Progenitor cell of endocrine pancreas (in vitro differentiated cells): Measurements from ENCODE around the gene DMWD. TPM values are rescaled to one million over a fixed set of nuclear protein-coding genes. Genes with fewer than 3 reads are reported as not detected.

Experiments
- DNase-seq: peaks from one replicate; pipeline ENCODE4 v3.0.0; 2021; ENCODE audit warnings: low spot score; ENCODE audit not compliant: unreplicated experiment
- H3K27ac Mint-ChIP-seq: 2 replicates; pipeline ENCODE4 v1.8.0; 2021; ENCODE audit warnings: mild to moderate bottlenecking, moderate library complexity, mixed read lengths
- H3K27me3 Mint-ChIP-seq: 2 replicates; pipeline ENCODE4 v1.8.0; 2021; ENCODE audit warnings: mixed read lengths
- H3K36me3 Mint-ChIP-seq: 2 replicates; pipeline ENCODE4 v1.8.0; 2022; ENCODE audit warnings: mixed read lengths; ENCODE audit not compliant: insufficient read depth
- H3K4me1 Mint-ChIP-seq: 2 replicates; pipeline ENCODE4 v1.8.0; 2021; ENCODE audit warnings: low read depth, mixed read lengths
- H3K4me3 Mint-ChIP-seq: 2 replicates; pipeline ENCODE4 v1.8.0; 2021; ENCODE audit warnings: low read depth, mild to moderate bottlenecking, moderate library complexity, mixed read lengths
- H3K9me3 Mint-ChIP-seq: 2 replicates; pipeline ENCODE4 v1.8.0; 2021; ENCODE audit warnings: low read depth, mixed read lengths
- total RNA-seq: library from RNA; stranded (reverse); gene quantifications from 2 replicates; pipeline ENCODE4 v1.2.1, GENCODE V29; 2021
- TF ChIP-seq, protein P1 (sequence below): fragments of 200-600 bp; sonication (generic); IDR thresholded peaks from one replicate; pipeline ENCODE4 v1.5.0; 2021; ENCODE audit warnings: antibody characterized with exemption, mild to moderate bottlenecking; ENCODE audit not compliant: unreplicated experiment

The DMWD gene
- total RNA-seq, 1 donor from 2014 or later, result 108 TPM

DNA sequence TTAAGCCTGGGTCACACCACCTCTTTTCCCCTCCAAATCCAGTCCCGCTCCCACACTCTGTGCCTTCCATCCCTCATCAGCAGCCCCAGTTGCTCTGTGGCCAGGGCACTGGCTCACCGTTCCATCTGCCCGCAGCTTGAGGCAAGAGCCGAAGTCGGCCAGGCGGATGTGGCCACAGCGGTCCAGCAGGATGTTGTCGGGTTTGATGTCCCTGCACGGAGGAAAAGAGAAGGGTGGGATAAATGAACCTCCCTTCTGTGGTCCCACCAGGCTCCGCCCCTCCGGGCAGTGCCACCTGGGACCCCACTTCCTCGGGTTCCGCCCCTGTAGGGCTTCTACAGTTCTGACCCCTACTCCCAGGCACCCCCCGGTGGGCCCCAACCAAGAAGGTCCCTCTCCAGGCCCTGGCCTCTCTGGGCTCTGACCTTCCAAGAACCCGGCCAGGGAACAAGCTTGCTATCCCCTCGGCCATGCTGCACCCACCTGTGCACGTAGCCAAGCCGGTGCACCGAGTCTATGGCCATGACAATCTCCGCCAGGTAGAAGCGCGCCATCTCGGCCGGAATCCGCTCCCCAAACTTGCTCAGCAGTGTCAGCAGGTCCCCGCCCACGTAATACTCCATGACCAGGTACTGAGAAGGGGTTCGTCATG is 14.5 kb downstream of the DMWD start:
- no peak overlapping the region for H3K4me3 Mint-ChIP-seq
- H3K27me3 Mint-ChIP-seq, result no peaks in the 10 kb centered on the region
- no peak for DNase-seq
- H3K4me1 Mint-ChIP-seq, result peaks cover 16% of the 10 kb centered on the region
- no peak overlapping the region for H3K27ac Mint-ChIP-seq
- H3K9me3 Mint-ChIP-seq, result no peaks in the 10 kb centered on the region
- H3K36me3 Mint-ChIP-seq, result peaks cover 24% of the 10 kb centered on the region
- TF ChIP-seq, protein P1, sequence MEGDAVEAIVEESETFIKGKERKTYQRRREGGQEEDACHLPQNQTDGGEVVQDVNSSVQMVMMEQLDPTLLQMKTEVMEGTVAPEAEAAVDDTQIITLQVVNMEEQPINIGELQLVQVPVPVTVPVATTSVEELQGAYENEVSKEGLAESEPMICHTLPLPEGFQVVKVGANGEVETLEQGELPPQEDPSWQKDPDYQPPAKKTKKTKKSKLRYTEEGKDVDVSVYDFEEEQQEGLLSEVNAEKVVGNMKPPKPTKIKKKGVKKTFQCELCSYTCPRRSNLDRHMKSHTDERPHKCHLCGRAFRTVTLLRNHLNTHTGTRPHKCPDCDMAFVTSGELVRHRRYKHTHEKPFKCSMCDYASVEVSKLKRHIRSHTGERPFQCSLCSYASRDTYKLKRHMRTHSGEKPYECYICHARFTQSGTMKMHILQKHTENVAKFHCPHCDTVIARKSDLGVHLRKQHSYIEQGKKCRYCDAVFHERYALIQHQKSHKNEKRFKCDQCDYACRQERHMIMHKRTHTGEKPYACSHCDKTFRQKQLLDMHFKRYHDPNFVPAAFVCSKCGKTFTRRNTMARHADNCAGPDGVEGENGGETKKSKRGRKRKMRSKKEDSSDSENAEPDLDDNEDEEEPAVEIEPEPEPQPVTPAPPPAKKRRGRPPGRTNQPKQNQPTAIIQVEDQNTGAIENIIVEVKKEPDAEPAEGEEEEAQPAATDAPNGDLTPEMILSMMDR, result no peak

DNA sequence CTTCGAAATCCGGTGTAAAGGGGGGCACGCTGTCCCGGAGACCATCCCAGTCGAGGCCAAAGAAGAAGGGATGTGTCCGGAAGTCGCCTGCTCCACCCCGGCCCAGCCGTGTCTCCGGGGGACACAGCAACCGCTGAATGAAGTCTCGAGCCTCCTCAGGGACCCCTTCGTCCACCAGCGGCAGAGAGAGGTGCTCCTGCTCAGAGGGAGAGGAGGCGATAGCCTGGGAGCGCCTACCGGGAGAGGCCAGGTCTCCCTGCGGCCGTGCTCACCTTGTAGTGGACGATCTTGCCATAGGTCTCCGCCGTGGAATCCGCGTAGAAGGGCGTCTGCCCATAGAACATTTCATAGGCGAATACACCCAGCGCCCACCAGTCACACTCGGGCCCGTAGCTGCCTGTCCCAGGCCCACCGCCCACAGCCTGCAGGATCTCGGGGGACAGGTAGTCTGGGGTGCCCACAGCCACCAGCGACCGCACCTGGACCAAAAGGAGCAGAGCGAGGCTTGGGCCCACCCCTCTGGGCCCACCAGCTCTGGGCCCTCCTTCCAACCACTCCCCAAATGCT is 15.2 kb downstream of the DMWD start:
- Mint-ChIP-seq H3K36me3 (peaks cover 25% of the 10 kb centered on the region), H3K9me3 (no peaks in the 10 kb centered on the region), H3K4me3 (no peak overlapping the region), H3K27ac (no peak overlapping the region), H3K27me3 (no peaks in the 10 kb centered on the region), H3K4me1 (peaks cover 17% of the 10 kb centered on the region)
- DNase-seq, result no peak
- TF ChIP-seq, protein P1, result no peak

DNA sequence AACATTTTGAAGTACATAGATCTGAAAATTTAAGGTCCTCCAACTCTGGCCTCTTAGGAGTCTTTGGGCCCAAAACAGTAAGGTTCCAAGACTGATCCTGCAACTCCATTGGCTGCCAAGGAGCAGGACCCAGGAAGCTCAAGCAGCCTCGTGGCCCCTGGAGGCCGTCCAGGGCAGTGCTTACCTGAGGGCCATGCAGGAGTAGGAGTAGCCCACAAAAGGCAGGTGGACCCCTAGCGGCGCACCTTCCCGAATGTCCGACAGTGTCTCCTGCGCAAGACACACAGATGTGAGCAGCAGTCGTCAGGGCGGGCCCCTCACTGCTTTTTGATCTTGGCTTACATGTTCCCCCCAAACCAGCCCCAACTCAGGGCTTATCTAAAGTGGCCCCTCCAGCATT is 17.9 kb downstream of the DMWD start:
- Mint-ChIP-seq H3K27me3 (no peaks in the 10 kb centered on the region), H3K36me3 (peaks cover 31% of the 10 kb centered on the region), H3K9me3 (no peaks in the 10 kb centered on the region), H3K4me3 (no peak overlapping the region), H3K4me1 (peaks cover 20% of the 10 kb centered on the region), H3K27ac (no peak overlapping the region)
- TF ChIP-seq, protein P1, result peak; percentile 55
- no peak for DNase-seq

DNA sequence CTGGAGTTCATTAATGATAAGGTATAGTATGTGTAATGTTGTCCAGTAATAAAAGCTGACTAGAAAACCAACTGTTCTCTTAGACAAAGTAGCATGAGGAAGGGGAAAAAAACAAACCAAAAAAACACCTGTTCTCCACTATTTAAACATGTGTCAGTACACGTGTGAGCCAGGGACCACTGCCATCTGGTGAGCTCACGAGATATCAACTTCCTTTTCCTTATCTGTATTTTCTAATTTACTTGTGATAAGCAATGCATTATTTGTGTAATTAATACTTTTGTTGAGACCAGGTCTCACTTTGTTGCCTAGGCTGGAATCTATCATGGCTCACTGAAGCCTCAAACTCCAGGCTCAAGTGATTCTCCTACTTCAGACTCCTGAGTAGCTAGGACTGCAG is 19.3 kb downstream of the DMWD start:
- TF ChIP-seq, protein P1, result no peak
- no peaks in the 10 kb centered on the region for H3K9me3 Mint-ChIP-seq
- H3K36me3 Mint-ChIP-seq, result peaks cover 23% of the 10 kb centered on the region
- DNase-seq, result no peak
- no peak overlapping the region for H3K4me3 Mint-ChIP-seq
- H3K27ac Mint-ChIP-seq, result peak overlapping the region; percentile 73
- no peaks in the 10 kb centered on the region for H3K27me3 Mint-ChIP-seq
- H3K4me1 Mint-ChIP-seq, result peaks cover 13% of the 10 kb centered on the region

DNA sequence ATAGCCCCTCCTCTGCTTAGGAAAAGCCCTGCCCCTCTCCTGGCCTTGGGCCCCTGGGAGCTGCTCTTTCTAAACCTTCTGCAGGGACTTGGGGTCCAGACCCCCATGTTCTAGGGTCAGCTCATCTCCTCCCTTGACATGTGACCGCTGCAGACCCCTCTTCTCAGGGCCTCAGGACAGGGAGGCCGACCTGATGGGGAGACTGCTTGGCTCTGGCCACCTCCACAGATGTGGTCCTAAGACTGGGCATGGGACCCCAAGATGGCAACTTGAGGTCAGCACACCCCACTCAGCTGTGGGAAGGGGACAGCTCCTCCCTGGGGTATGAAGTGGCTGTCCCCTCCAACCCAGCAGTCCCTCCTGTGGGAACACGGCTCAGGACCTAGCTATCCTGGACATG is 19.7 kb downstream of the DMWD start:
- Mint-ChIP-seq H3K36me3 (peaks cover 21% of the 10 kb centered on the region), H3K27ac (peak overlapping the region; percentile 73), H3K27me3 (no peaks in the 10 kb centered on the region), H3K9me3 (no peaks in the 10 kb centered on the region), H3K4me1 (peaks cover 13% of the 10 kb centered on the region), H3K4me3 (no peak overlapping the region)
- no peak for DNase-seq
- TF ChIP-seq, protein P1, result no peak
